Measurements from ENCODE around the gene TMEM196. TPM values are rescaled to one million over a fixed set of nuclear protein-coding genes. Genes with fewer than 3 reads are reported as not detected.

Gene TMEM196
- total RNA-seq, 1 experiment from 2014 or later, result not detected

DNA sequence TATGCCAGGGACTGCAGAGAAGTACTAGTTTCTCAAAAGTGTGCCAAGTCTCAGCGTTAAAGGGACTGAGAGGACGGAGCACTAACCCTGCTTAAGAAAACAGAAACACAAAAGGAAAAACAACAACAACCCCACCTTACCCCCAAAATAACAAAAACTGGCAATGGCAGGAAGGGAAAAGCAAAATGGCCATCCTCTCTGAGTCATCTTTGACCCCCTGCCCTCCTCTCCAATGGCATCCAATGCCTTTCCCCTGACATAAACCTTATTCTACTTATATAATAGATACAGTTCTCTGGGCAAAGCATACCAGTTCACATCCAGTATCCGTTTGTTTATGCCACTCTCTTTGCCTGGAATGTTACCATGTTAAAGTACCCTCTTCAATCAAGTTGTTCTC lies 66.2 kb downstream of the TMEM196 start:
- peaks cover 12% of the 10 kb centered on the region; the same call in 1 of the 2 replicates for H3K79me2 ChIP-seq (ENCODE audit: insufficient read depth, low read length)
- H3K56ac ChIP-seq (ENCODE audit: insufficient read length, low read depth, low read length), result no peak overlapping the region
- no peak overlapping the region for H2BK20ac ChIP-seq (ENCODE audit: low read depth, low read length, poor library complexity, severe bottlenecking)
- Mint-ChIP-seq H3K9me3 (no peaks in the 10 kb centered on the region), H3K4me3 (peak overlapping the region; percentile 96 to 99), H3K27ac (no peak overlapping the region), H3K27me3 (ENCODE audit: low read depth) (peaks cover 11% of the 10 kb centered on the region), H3K36me3 (ENCODE audit: insufficient read depth in 1 of 3, low read depth in 3 of 3) (peaks cover 0 to 9% (median 4%) of the 10 kb centered on the region in 3 experiments; a peak in 3 of 7 replicates), H3K4me1 (peaks cover 32 to 37% of the 10 kb centered on the region in 2 experiments)
- H2BK120ac ChIP-seq (ENCODE audit: low read depth, low read length, poor library complexity, severe bottlenecking), result no peak overlapping the region
- H2AK5ac ChIP-seq (ENCODE audit: insufficient read length, low read length), result no peak overlapping the region
- H3K9ac ChIP-seq (ENCODE audit: extremely low read depth, insufficient read length, low read length), result no peak overlapping the region
- H2BK12ac ChIP-seq (ENCODE audit: insufficient read length, low read depth, low read length), result no peak overlapping the region
- no peaks in the 10 kb centered on the region for H4K20me1 ChIP-seq (ENCODE audit: control insufficient read depth, insufficient read depth, insufficient read length)
- H4K5ac ChIP-seq (ENCODE audit: insufficient read length, low read depth, low read length), result no peak overlapping the region
- DNase-seq, result no peak
- peaks cover 2% of the 10 kb centered on the region for H3K79me1 ChIP-seq (ENCODE audit: insufficient read depth, low read depth, low read length, poor library complexity, severe bottlenecking)
- no peak overlapping the region for H4K91ac ChIP-seq (ENCODE audit: insufficient read length, low read depth, low read length)
- no peak overlapping the region for H4K8ac ChIP-seq (replicated peaks; ENCODE audit: insufficient read length, low read depth, low read length)
- H3K4ac ChIP-seq (ENCODE audit: low read depth, low read length), result no peak overlapping the region
- peak overlapping the region; percentile 68 for H3K4me2 ChIP-seq (ENCODE audit: insufficient read depth, insufficient read length, low read length)
- no peak overlapping the region for H3K14ac ChIP-seq (ENCODE audit: insufficient read depth, low read length)
- no peaks in the 10 kb centered on the region for H3K27me3 ChIP-seq (ENCODE audit: insufficient read depth, low read length)
- H3K27ac ChIP-seq (ENCODE audit: insufficient read length, low read depth, low read length), result no peak overlapping the region
- WGBS (ENCODE audit: extremely low coverage, insufficient read length, low lambda C conversion rate), result no CpG with 5 or more reads among the region's 3 CpGs
- H3K9me3 ChIP-seq (ENCODE audit: control insufficient read depth, low read depth, low read length), result no peaks in the 10 kb centered on the region
- no peak overlapping the region for H2BK5ac ChIP-seq (ENCODE audit: insufficient read length, low read length)
- no peak overlapping the region for H3K23ac ChIP-seq (ENCODE audit: insufficient read length, low read depth, low read length)
- no peak overlapping the region for H2AFZ ChIP-seq (ENCODE audit: low read length)
- no peak overlapping the region for H3T11ph ChIP-seq (ENCODE audit: low read length)
- no peak overlapping the region for H2BK15ac ChIP-seq (ENCODE audit: low read depth, low read length)
- peaks cover 4% of the 10 kb centered on the region; the same call in 1 of the 2 replicates for H3K4me1 ChIP-seq (ENCODE audit: insufficient read depth, low read length)
- no peak overlapping the region for H3K18ac ChIP-seq (ENCODE audit: insufficient read length, low read depth, low read length)
- no peaks in the 10 kb centered on the region for H3K23me2 ChIP-seq (ENCODE audit: insufficient read length, low read depth, low read length, poor library complexity, severe bottlenecking)
- TF ChIP-seq, protein P1, sequence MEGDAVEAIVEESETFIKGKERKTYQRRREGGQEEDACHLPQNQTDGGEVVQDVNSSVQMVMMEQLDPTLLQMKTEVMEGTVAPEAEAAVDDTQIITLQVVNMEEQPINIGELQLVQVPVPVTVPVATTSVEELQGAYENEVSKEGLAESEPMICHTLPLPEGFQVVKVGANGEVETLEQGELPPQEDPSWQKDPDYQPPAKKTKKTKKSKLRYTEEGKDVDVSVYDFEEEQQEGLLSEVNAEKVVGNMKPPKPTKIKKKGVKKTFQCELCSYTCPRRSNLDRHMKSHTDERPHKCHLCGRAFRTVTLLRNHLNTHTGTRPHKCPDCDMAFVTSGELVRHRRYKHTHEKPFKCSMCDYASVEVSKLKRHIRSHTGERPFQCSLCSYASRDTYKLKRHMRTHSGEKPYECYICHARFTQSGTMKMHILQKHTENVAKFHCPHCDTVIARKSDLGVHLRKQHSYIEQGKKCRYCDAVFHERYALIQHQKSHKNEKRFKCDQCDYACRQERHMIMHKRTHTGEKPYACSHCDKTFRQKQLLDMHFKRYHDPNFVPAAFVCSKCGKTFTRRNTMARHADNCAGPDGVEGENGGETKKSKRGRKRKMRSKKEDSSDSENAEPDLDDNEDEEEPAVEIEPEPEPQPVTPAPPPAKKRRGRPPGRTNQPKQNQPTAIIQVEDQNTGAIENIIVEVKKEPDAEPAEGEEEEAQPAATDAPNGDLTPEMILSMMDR (conservative IDR thresholded peaks at IDR 0.05), result no peak

Measured in H9 (cell line).